GM23338 (cell line): ENCODE data around the gene CFHR4. TPM values are rescaled to one million over a fixed set of nuclear protein-coding genes. Genes with fewer than 3 reads are reported as not detected.

Source experiments
- ATAC-seq: fragments of 200-7000 bp; cut with Tn5 transposase; 3 replicates; pipeline ENCODE4 v1.9.1; 2020
- DNase-seq: peaks from one replicate; pipeline ENCODE4 v3.0.0-alpha.2; 2015; ENCODE audit warnings: low spot score
- H2AFZ ChIP-seq: fragments of 200-600 bp; sonication (generic); 2 replicates; pipeline ENCODE4 v1.8.0; 2016; ENCODE audit warnings: antibody characterized with exemption, mild to moderate bottlenecking, moderate library complexity
- H3F3A ChIP-seq: fragments of 200-600 bp; sonication (generic); replicated peaks from 2 replicates; pipeline ENCODE4 v1.8.0; 2017; ENCODE audit warnings: antibody characterized with exemption, mixed run types, low read depth
- H3K27ac ChIP-seq: fragments of 200-600 bp; sonication (generic); 2 replicates; pipeline ENCODE4 v1.6.1; 2016; ENCODE audit warnings: low read depth
- H3K27me3 ChIP-seq: fragments of 200-600 bp; sonication (generic); 2 replicates; pipeline ENCODE4 v1.8.0; 2016; ENCODE audit warnings: mild to moderate bottlenecking, mixed run types, moderate library complexity; ENCODE audit not compliant: insufficient read depth
- H3K36me3 ChIP-seq: fragments of 200-600 bp; sonication (generic); 2 replicates; pipeline ENCODE4 v1.8.0; 2016; ENCODE audit warnings: mild to moderate bottlenecking; ENCODE audit not compliant: insufficient read depth
- H3K4me1 ChIP-seq: fragments of 200-600 bp; sonication (generic); 2 replicates; pipeline ENCODE4 v1.8.0; 2016; ENCODE audit warnings: mild to moderate bottlenecking, moderate library complexity; ENCODE audit not compliant: insufficient read depth
- H3K4me2 ChIP-seq: fragments of 200-600 bp; sonication (generic); 2 replicates; pipeline ENCODE4 v1.7.1; 2017; ENCODE audit warnings: mixed run types
- H3K4me3 ChIP-seq: fragments of 200-600 bp; sonication (generic); 2 replicates; pipeline ENCODE4 v1.6.1; 2016; ENCODE audit warnings: mixed run types
- H3K79me2 ChIP-seq: fragments of 200-600 bp; sonication (generic); replicated peaks from 2 replicates; pipeline ENCODE4 v1.8.0; 2017; ENCODE audit warnings: mild to moderate bottlenecking; ENCODE audit not compliant: insufficient read depth
- H3K9me2 ChIP-seq: fragments of 200-600 bp; sonication (generic); 2 replicates; pipeline ENCODE4 v1.8.0; 2017; ENCODE audit not compliant: insufficient read depth
- H4K20me1 ChIP-seq: fragments of 200-600 bp; sonication (generic); replicated peaks from 2 replicates; pipeline ENCODE4 v1.8.0; 2017; ENCODE audit warnings: mild to moderate bottlenecking; ENCODE audit not compliant: insufficient read depth
- H3K27ac Mint-ChIP-seq: 2 replicates; pipeline ENCODE4 v1.8.0; 2020; ENCODE audit warnings: inconsistent platforms, mild to moderate bottlenecking, moderate library complexity, mixed read lengths
- H3K27me3 Mint-ChIP-seq: 3 replicates; pipeline ENCODE4 v1.8.0; 2022; ENCODE audit warnings: low read depth, mild to moderate bottlenecking, moderate library complexity, mixed read lengths, inconsistent platforms; ENCODE audit not compliant: insufficient read depth, poor library complexity
- H3K36me3 Mint-ChIP-seq: 3 replicates; pipeline ENCODE4 v1.8.0; 2021; ENCODE audit warnings: low read depth, mild to moderate bottlenecking, inconsistent platforms, moderate library complexity, mixed read lengths
- H3K4me1 Mint-ChIP-seq: 3 replicates; pipeline ENCODE4 v1.8.0; 2020; ENCODE audit warnings: mild to moderate bottlenecking, inconsistent platforms, mixed read lengths
- H3K4me3 Mint-ChIP-seq: 3 replicates; pipeline ENCODE4 v1.8.0; 2021; ENCODE audit warnings: moderate library complexity, mild to moderate bottlenecking, inconsistent platforms, mixed read lengths
- H3K9me3 Mint-ChIP-seq: 3 replicates; pipeline ENCODE4 v1.8.0; 2020; ENCODE audit warnings: moderate library complexity, mild to moderate bottlenecking, inconsistent platforms, mixed read lengths
- CREB1 ChIP-seq: fragments of 250-450 bp; sonication (Bioruptor Pico); IDR thresholded peaks from 2 replicates; pipeline ENCODE4 v1.5.0; 2020; ENCODE audit warnings: low read depth, mild to moderate bottlenecking, moderate library complexity
- CTCF ChIP-seq, 2 experiments: fragments of 200-600 bp in 1 of 2; sonication (generic) in 1 of 2; conservative IDR thresholded peaks; 2 replicates each; pipeline versions ENCODE4 v1.5.1 to v1.6.1; 2016 to 2017; ENCODE audit warnings: antibody characterized with exemption in 2 of 2, low read depth in 2 of 2, mild to moderate bottlenecking in 2 of 2, moderate library complexity in 1 of 2
- ETS1 ChIP-seq: IDR thresholded peaks from 2 replicates; pipeline ENCODE4 v1.6.1; 2016; ENCODE audit warnings: antibody characterized with exemption
- EZH2 ChIP-seq: fragments of 200-600 bp; sonication (generic); IDR thresholded peaks from one replicate; pipeline ENCODE4 v1.8.0; 2017; ENCODE audit warnings: antibody characterized with exemption, mild to moderate bottlenecking, low read depth; ENCODE audit not compliant: unreplicated experiment
- EZH2phosphoT487 ChIP-seq: fragments of 200-600 bp; sonication (generic); IDR thresholded peaks from one replicate; pipeline ENCODE4 v1.8.1; 2018; ENCODE audit warnings: antibody characterized with exemption; ENCODE audit not compliant: unreplicated experiment
- JUNB ChIP-seq: IDR thresholded peaks from one replicate; pipeline ENCODE4 v1.6.1; 2016; ENCODE audit warnings: antibody characterized with exemption; ENCODE audit not compliant: unreplicated experiment
- NANOG ChIP-seq: IDR thresholded peaks from 2 replicates; pipeline ENCODE4 v1.6.1; 2016; ENCODE audit warnings: antibody characterized with exemption, borderline replicate concordance
- POLR2AphosphoS5 ChIP-seq: IDR thresholded peaks from 2 replicates; pipeline ENCODE4 v1.6.1; 2016; ENCODE audit warnings: antibody characterized with exemption, low read depth
- STAT1 ChIP-seq: IDR thresholded peaks from one replicate; pipeline ENCODE4 v1.6.1; 2016; ENCODE audit warnings: antibody characterized with exemption; ENCODE audit not compliant: unreplicated experiment
- ZNF114 ChIP-seq: fragments of 250-450 bp; sonication (Bioruptor Pico); IDR thresholded peaks from 2 replicates; pipeline ENCODE4 v1.5.0; 2020; ENCODE audit warnings: mild to moderate bottlenecking, moderate library complexity
- ZNF331 ChIP-seq: fragments of 250-450 bp; sonication (Bioruptor Pico); IDR thresholded peaks from 2 replicates; pipeline ENCODE4 v1.5.0; 2020; ENCODE audit warnings: low read depth, mild to moderate bottlenecking, moderate library complexity
- ZNF462 ChIP-seq: fragments of 250-450 bp; sonication (Bioruptor Pico); IDR thresholded peaks from 2 replicates; pipeline ENCODE4 v1.5.0; 2020; ENCODE audit warnings: mild to moderate bottlenecking, moderate library complexity
- polyA plus RNA-seq: library from polyadenylated mRNA; unstranded; fragments of >200 nt; fragmentation: Nextera tagmentation; extraction: Ambion mirVana; gene quantifications from 2 replicates; pipeline ENCODE4 v1.2.1, GENCODE V29; 2016
- total RNA-seq: library from RNA; depleted of rRNA; stranded (reverse); fragments of >200 nt; shearing (Covaris generic); gene quantifications from 2 replicates; pipeline ENCODE4 v1.2.3, GENCODE V29; 2014

CFHR4 gene
- total and polyA plus RNA-seq, 2 experiments from 2014 or later = not detected

GRCh38 chr1:196860323-196860884, 27.4 kb upstream of the CFHR4 start:
- H3K27me3 ChIP-seq = no peaks in the 10 kb centered on the region
- H3K27ac ChIP-seq = no peak overlapping the region
- TF ChIP-seq POLR2AphosphoS5 = no peak
- TF ChIP-seq ETS1 = no peak
- no peak for TF ChIP-seq JUNB
- Mint-ChIP-seq H3K36me3 (no peaks in the 10 kb centered on the region), H3K9me3 (no peaks in the 10 kb centered on the region), H3K4me3 (no peak overlapping the region), H3K27me3 (no peaks in the 10 kb centered on the region), H3K27ac (no peak overlapping the region), H3K4me1 (no peaks in the 10 kb centered on the region)
- H4K20me1 ChIP-seq = no peaks in the 10 kb centered on the region
- no peaks in the 10 kb centered on the region for H3K4me1 ChIP-seq
- ATAC-seq (no peak), DNase-seq (no peak)
- H3K36me3 ChIP-seq = no peaks in the 10 kb centered on the region
- H3K4me3 ChIP-seq = no peak overlapping the region
- H2AFZ ChIP-seq = no peak overlapping the region
- H3K79me2 ChIP-seq = no peaks in the 10 kb centered on the region
- no peaks in the 10 kb centered on the region for H3K9me2 ChIP-seq
- H3K4me2 ChIP-seq = no peak overlapping the region
- H3F3A ChIP-seq = no peaks in the 10 kb centered on the region

- H3K4me3 ChIP-seq = no peak overlapping the region
- H3K27me3 Mint-ChIP-seq = no peaks in the 10 kb centered on the region
- no peaks in the 10 kb centered on the region for H4K20me1 ChIP-seq
- no peak overlapping the region for H3K4me3 Mint-ChIP-seq
- no peaks in the 10 kb centered on the region for H3K9me3 Mint-ChIP-seq
- H3K27me3 ChIP-seq = no peaks in the 10 kb centered on the region
- DNase-seq (no peak), ATAC-seq (no peak)
- H3F3A ChIP-seq = no peaks in the 10 kb centered on the region
- H3K9me2 ChIP-seq = no peaks in the 10 kb centered on the region
- H3K4me2 ChIP-seq = no peak overlapping the region
- H3K79me2 ChIP-seq = no peaks in the 10 kb centered on the region
- H2AFZ ChIP-seq = no peak overlapping the region
- H3K36me3 ChIP-seq = no peaks in the 10 kb centered on the region
- H3K4me1 ChIP-seq = no peaks in the 10 kb centered on the region
- no peak overlapping the region for H3K27ac Mint-ChIP-seq
- no peaks in the 10 kb centered on the region for H3K4me1 Mint-ChIP-seq
- no peaks in the 10 kb centered on the region for H3K36me3 Mint-ChIP-seq
- no peak overlapping the region for H3K27ac ChIP-seq
- TF ChIP-seq STAT1 (no peak), EZH2phosphoT487 (no peak), JUNB (no peak), POLR2AphosphoS5 (no peak), CTCF (conservative IDR thresholded peaks at IDR 0.05; ENCODE audit: low read depth in 2 of 2) (no peak), ZNF462 (CRISPR knock-in tag) (no peak), ZNF331 (no peak), CREB1 (CRISPR knock-in tag) (no peak), NANOG (no peak), EZH2 (no peak), ZNF114 (CRISPR knock-in tag) (no peak), ETS1 (no peak)
Measured at GRCh38 chr1:196861429-196861828, 26.4 kb upstream of the CFHR4 start.
